HCT116 (cell line): ENCODE results near the gene HBP1. TPM values are rescaled to one million over a fixed set of nuclear protein-coding genes. Genes with fewer than 3 reads are reported as not detected.

Experiments used
- ATAC-seq: fragments of 200-7000 bp; cut with Tn5 transposase; 2 replicates; pipeline ENCODE4 v1.9.1; 2020; ENCODE audit warnings: mild to moderate bottlenecking, moderate library complexity
- BruUV-seq: library from RNA; stranded (reverse); fragments of 400-500 nt; replicated peaks from 2 replicates; lab custom pipeline; 2021; lab: Mats Ljungman, UMichigan
- CTCF ChIA-PET: fragments of 300-600 bp; sonication (Branson Sonifier 250); formaldehyde crosslinking; loops from one replicate; lab custom pipeline; 2021; ENCODE audit warnings: antibody characterized with exemption; lab: Charles Lee
- POLR2A ChIA-PET: fragments of 300-600, 350-600 bp; sonication (Branson Sonifier 250); formaldehyde crosslinking; loops from one replicate; lab custom pipeline; 2021; ENCODE audit warnings: antibody characterized with exemption; lab: Charles Lee
- RAD21 ChIA-PET, 2 experiments: fragments of 300-600 bp; sonication (Branson Sonifier 250); formaldehyde crosslinking; loops; one replicate each; lab custom pipeline; 2023; ENCODE audit warnings: low total read pairs in 2 of 2; ENCODE audit not compliant: uncharacterized antibody in 2 of 2, unreplicated experiment in 2 of 2, low non-redundant PET in 1 of 2; lab: Charles Lee
- DNase-seq: peaks from one replicate; pipeline ENCODE4 v3.0.0-alpha.2; 2010; ENCODE audit warnings: low read depth, low spot score
- H2AFZ ChIP-seq: fragments of 200-600 bp; shearing (Covaris generic), sonication (generic); 2 replicates; pipeline ENCODE4 v1.6.1; 2017; ENCODE audit warnings: low read depth, mixed run types, mixed read lengths, antibody characterized with exemption, low read length; ENCODE audit not compliant: poor library complexity, severe bottlenecking
- H3K27ac ChIP-seq: 2 replicates; pipeline ENCODE4 v1.5.1; 2012; ENCODE audit warnings: low read depth, low read length
- H3K27me3 ChIP-seq: fragments of 200-600 bp; sonication (generic); 2 replicates; pipeline ENCODE4 v1.6.1; 2016; ENCODE audit warnings: mixed run types, low read length, mixed read lengths; ENCODE audit not compliant: insufficient read depth
- H3K36me3 ChIP-seq, 2 experiments: fragments of 200-500 bp in 1 of 2; fragments of 200-600 bp in 1 of 2; sonication (Bioruptor generic) in 1 of 2; sonication (generic) in 1 of 2; 2 replicates each; pipeline versions ENCODE4 v1.5.1 to v1.6.1; 2014 to 2016; ENCODE audit warnings: low read length in 2 of 2, inconsistent platforms in 1 of 2, mixed read lengths in 1 of 2, mixed run types in 1 of 2; ENCODE audit not compliant: insufficient read depth in 2 of 2, control insufficient read depth in 1 of 2
- H3K4me1 ChIP-seq, 2 experiments: fragments of 200-600 bp in 1 of 2; sonication (generic) in 1 of 2; 2 replicates each; pipeline versions ENCODE4 v1.5.1 to v1.6.1; 2012 to 2017; ENCODE audit warnings: low read length in 2 of 2, inconsistent platforms in 1 of 2, mild to moderate bottlenecking in 1 of 2, mixed read lengths in 1 of 2, mixed run types in 1 of 2, moderate library complexity in 1 of 2; ENCODE audit not compliant: insufficient read depth in 2 of 2, control insufficient read depth in 1 of 2
- H3K4me2 ChIP-seq: fragments of 200-600 bp; sonication (generic); 2 replicates; pipeline ENCODE4 v1.6.1; 2017; ENCODE audit warnings: mixed run types, low read length, mixed read lengths
- H3K4me3 ChIP-seq, 2 experiments: fragments of 200-600 bp in 1 of 2; sonication (generic) in 1 of 2; replicated peaks in 1 of 2; 2 replicates each; pipeline ENCODE4 v1.5.1; 2011 to 2016; ENCODE audit warnings: low read length in 2 of 2, control low read depth in 1 of 2, low read depth in 1 of 2, mild to moderate bottlenecking in 1 of 2, mixed read lengths in 1 of 2, mixed run types in 1 of 2
- H3K79me2 ChIP-seq: fragments of 200-600 bp; sonication (generic); 2 replicates; pipeline ENCODE4 v1.6.1; 2017; ENCODE audit warnings: mild to moderate bottlenecking, mixed run types, low read length, moderate library complexity, mixed read lengths; ENCODE audit not compliant: insufficient read depth
- H3K9ac ChIP-seq: fragments of 200-600 bp; sonication (generic); 2 replicates; pipeline ENCODE4 v1.6.1; 2016; ENCODE audit warnings: low read length, mixed read lengths
- H3K9me2 ChIP-seq: fragments of 200-600 bp; sonication (generic), shearing (Covaris generic); 2 replicates; pipeline ENCODE4 v1.6.1; 2017; ENCODE audit warnings: mixed run types, mild to moderate bottlenecking, moderate library complexity; ENCODE audit not compliant: insufficient read depth
- H3K9me3 ChIP-seq, 2 experiments: fragments of 200-500 bp in 1 of 2; fragments of 200-600 bp in 1 of 2; sonication (Bioruptor generic) in 1 of 2; sonication (generic) in 1 of 2; 2 replicates each; pipeline ENCODE4 v1.6.1; 2014 to 2017; ENCODE audit warnings: low read length in 2 of 2, mixed read lengths in 2 of 2, inconsistent platforms in 1 of 2, low read depth in 1 of 2, mild to moderate bottlenecking in 1 of 2, mixed run types in 1 of 2, moderate library complexity in 1 of 2; ENCODE audit not compliant: control insufficient read depth in 1 of 2, insufficient read depth in 1 of 2
- H4K20me1 ChIP-seq: fragments of 200-600 bp; sonication (generic), shearing (Covaris generic); 2 replicates; pipeline ENCODE4 v1.6.1; 2017; ENCODE audit warnings: mixed run types, mild to moderate bottlenecking, moderate library complexity; ENCODE audit not compliant: insufficient read depth
- CBX3 ChIP-seq: IDR thresholded peaks from 2 replicates; pipeline ENCODE4 v1.6.1; 2012; ENCODE audit warnings: low read depth
- CEBPB ChIP-seq: IDR thresholded peaks from 2 replicates; pipeline ENCODE4 v1.6.1; 2012; ENCODE audit warnings: low read depth
- CTCF ChIP-seq, 3 experiments: fragments of 200-600 bp in 1 of 3; sonication (generic) in 1 of 3; IDR thresholded peaks in 2 of 3; conservative IDR thresholded peaks in 1 of 3; 2 replicates each; pipeline ENCODE4 v1.5.1; 2012 to 2017; ENCODE audit warnings: low read depth in 2 of 3, low read length in 2 of 3, antibody characterized with exemption in 1 of 3, borderline replicate concordance in 1 of 3, control low read depth in 1 of 3, mild to moderate bottlenecking in 1 of 3, mixed read lengths in 1 of 3, mixed run types in 1 of 3, moderate library complexity in 1 of 3; ENCODE audit not compliant: insufficient read depth in 1 of 3
- EGR1 ChIP-seq: IDR thresholded peaks from 2 replicates; pipeline ENCODE4 v1.6.1; 2012; ENCODE audit warnings: low read depth
- ELF1 ChIP-seq: IDR thresholded peaks from 2 replicates; pipeline ENCODE4 v1.6.1; 2012; ENCODE audit warnings: low read depth, borderline replicate concordance
- EZH2 ChIP-seq: fragments of 200-600 bp; sonication (generic); IDR thresholded peaks from 2 replicates; pipeline ENCODE4 v1.6.1; 2017; ENCODE audit warnings: antibody characterized with exemption, mixed run types
- EZH2phosphoT487 ChIP-seq: fragments of 200-600 bp; IDR thresholded peaks from 2 replicates; pipeline ENCODE4 v1.6.1; 2018; ENCODE audit warnings: antibody characterized with exemption, borderline replicate concordance
- FOSL1 ChIP-seq: IDR thresholded peaks from 2 replicates; pipeline ENCODE4 v1.6.1; 2012; ENCODE audit warnings: low read depth
- JUND ChIP-seq: IDR thresholded peaks from 2 replicates; pipeline ENCODE4 v1.6.1; 2012
- POLR2A ChIP-seq: IDR thresholded peaks from 2 replicates; pipeline ENCODE4 v1.7.0; 2011; ENCODE audit warnings: borderline replicate concordance; ENCODE audit not compliant: insufficient read depth, insufficient read length; ENCODE audit errors: extremely low read depth
- POLR2AphosphoS5 ChIP-seq: IDR thresholded peaks from 2 replicates; pipeline ENCODE4 v1.6.1; 2011; ENCODE audit warnings: mild to moderate bottlenecking, low read depth, low read length, moderate library complexity
- RAD21 ChIP-seq: IDR thresholded peaks from 2 replicates; pipeline ENCODE4 v1.6.1; 2012; ENCODE audit warnings: low read depth, mild to moderate bottlenecking
- SP1 ChIP-seq: IDR thresholded peaks from 2 replicates; pipeline ENCODE4 v1.6.1; 2012; ENCODE audit warnings: low read depth
- TCF7L2 ChIP-seq: IDR thresholded peaks from 2 replicates; pipeline ENCODE4 v1.7.0; 2011; ENCODE audit warnings: borderline replicate concordance, inconsistent platforms; ENCODE audit not compliant: insufficient read depth, insufficient read length; ENCODE audit errors: extremely low read depth
- ZFX ChIP-seq: fragments of 450-650 bp; IDR thresholded peaks from 2 replicates; pipeline ENCODE4 v1.6.1; 2017
- intact Hi-C: fragments of 100-400 bp; cut with micrococcal nuclease; formaldehyde crosslinking; loops from 2 replicates; pipeline ENCODE4 v1.10.0; 2022
- total RNA-seq: library from RNA; stranded (reverse); gene quantifications from one replicate; pipeline ENCODE4 v1.2.1, GENCODE V29; 2021; ENCODE audit not compliant: unreplicated experiment
- TF ChIP-seq, protein P1 (sequence below): IDR thresholded peaks from 2 replicates; pipeline ENCODE4 v1.6.1; 2012

Gene HBP1
- total RNA-seq, 1 experiment from 2014 or later: 24.3 TPM

- H4K20me1 ChIP-seq: no peaks in the 10 kb centered on the region
- H3K4me2 ChIP-seq: peak overlapping the region; percentile 60
- no peaks in the 10 kb centered on the region for H3K27me3 ChIP-seq
- ChIA-PET CTCF (interaction anchor here (0.6 to 1.4 kb wide), 4 partner anchors 30 to 387 kb away, joined by 3 to 6 read pairs (median 4); no protein-coding TSS in a partner anchor), POLR2A (interaction anchor here (1.8 kb wide), 1 partner anchor 11 kb away, joined by 11 read pairs; the partner anchor contains the start of gene HBP1), RAD21 (no interaction called here)
- peak overlapping the region; percentile 81; the same call in 1 of the 2 replicates for H3K27ac ChIP-seq
- peaks cover 0 to 19% of the 10 kb centered on the region in 2 experiments; a peak in 2 of 4 replicates for H3K36me3 ChIP-seq
- peak; percentile 70 for ATAC-seq
- peak; percentile 64 for DNase-seq
- no TSS peak for BruUV-seq
- H3K79me2 ChIP-seq: peaks cover 21% of the 10 kb centered on the region
- H3K9ac ChIP-seq: peak overlapping the region; percentile 25
- H3K9me3 ChIP-seq: no peaks in the 10 kb centered on the region
- TF ChIP-seq CBX3: peak; percentile 78
- TF ChIP-seq RAD21: 0 out of 2 replicates have a peak, but pooled peaks have one; percentile 3
- TF ChIP-seq, protein P1, sequence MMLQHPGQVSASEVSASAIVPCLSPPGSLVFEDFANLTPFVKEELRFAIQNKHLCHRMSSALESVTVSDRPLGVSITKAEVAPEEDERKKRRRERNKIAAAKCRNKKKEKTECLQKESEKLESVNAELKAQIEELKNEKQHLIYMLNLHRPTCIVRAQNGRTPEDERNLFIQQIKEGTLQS: no peak
- TF ChIP-seq EZH2phosphoT487: no peak
- TF ChIP-seq EGR1: peak; percentile 33; the same call in 1 of the 2 replicates
- peak; percentile 89 for TF ChIP-seq FOSL1
- no peak for TF ChIP-seq TCF7L2
- peak; percentile 62; the same call in 1 of the 2 replicates for TF ChIP-seq POLR2AphosphoS5
- TF ChIP-seq CEBPB: peak; percentile 87
- peak; percentile 71 for TF ChIP-seq SP1
- TF ChIP-seq JUND: peak; percentile 87
- no peaks in the 10 kb centered on the region for H3K9me2 ChIP-seq
- intact Hi-C loops: no loop called here
- no peak overlapping the region for H2AFZ ChIP-seq
- H3K4me1 ChIP-seq: peaks cover 28 to 30% of the 10 kb centered on the region in 2 experiments
- peak overlapping the region in 1 of 2 experiments; percentile 7; a peak in 1 of 4 replicates for H3K4me3 ChIP-seq
Measured at GRCh38 chr7:107180378-107180777, 11.6 kb downstream of the HBP1 start.

- ATAC-seq (no peak), DNase-seq (no peak)
- H4K20me1 ChIP-seq: no peaks in the 10 kb centered on the region
- H3K9ac ChIP-seq: no peak overlapping the region
- H3K36me3 ChIP-seq: peaks cover 0 to 25% of the 10 kb centered on the region in 2 experiments; a peak in 2 of 4 replicates
- H3K79me2 ChIP-seq: peaks cover 19% of the 10 kb centered on the region
- no peak overlapping the region for H3K4me3 ChIP-seq
- H3K9me3 ChIP-seq: no peaks in the 10 kb centered on the region
- H3K4me1 ChIP-seq: peaks cover 28 to 30% of the 10 kb centered on the region in 2 experiments
- intact Hi-C loops: no loop called here
- no TSS peak for BruUV-seq
- peak overlapping the region; percentile 81; the same call in 1 of the 2 replicates for H3K27ac ChIP-seq
- H2AFZ ChIP-seq: no peak overlapping the region
- POLR2A ChIA-PET: interaction anchor here (1.8 kb wide), 1 partner anchor 12 kb away, joined by 11 read pairs; the partner anchor contains the start of gene HBP1
- RAD21 ChIA-PET: no interaction called here
- CTCF ChIA-PET: interaction anchor here (0.9 to 1.4 kb wide), 4 partner anchors 13 to 320 kb away, joined by 3 to 6 read pairs (median 4); no protein-coding TSS in a partner anchor
- H3K9me2 ChIP-seq: no peaks in the 10 kb centered on the region
- H3K27me3 ChIP-seq: no peaks in the 10 kb centered on the region
- no peak overlapping the region for H3K4me2 ChIP-seq
- TF ChIP-seq RAD21 (no peak), POLR2A (no peak), CTCF (IDR thresholded peaks at IDR 0.05 in 2 of 3, conservative IDR thresholded peaks at IDR 0.05 in 1 of 3; ENCODE audit: borderline replicate concordance in 1 of 3, insufficient read depth in 1 of 3, low read depth in 2 of 3, low read length in 2 of 3) (no peak), EZH2 (no peak), EGR1 (no peak), CEBPB (no peak), EZH2phosphoT487 (no peak), CBX3 (no peak), ELF1 (no peak), TCF7L2 (no peak), ZFX (no peak), SP1 (no peak)
- TF ChIP-seq, protein P1: no peak
Measured at GRCh38 chr7:107181172-107181571, 12.4 kb downstream of the HBP1 start.
